Adrenal gland (tissue), 5 donors: ENCODE data around the gene MEGF11.

ENCODE experiments used
- CTCF ChIP-seq, 6 experiments: fragments of 450-650 bp in 4 of 6; fragments of 200-600 bp in 2 of 6; sonication (generic) in 1 of 6; IDR thresholded peaks; 1 replicate in 5 of 6; 2 replicates in 1 of 6; pipeline versions ENCODE4 v1.5.1 to v1.8.0; 2016 to 2021; ENCODE audit warnings: antibody characterized with exemption in 6 of 6, mild to moderate bottlenecking in 2 of 6, moderate library complexity in 1 of 6
- POLR2A ChIP-seq, 2 donors: fragments of 450-650 bp; IDR thresholded peaks; one replicate each; pipeline ENCODE4 v1.6.1; 2017; ENCODE audit warnings: antibody characterized with exemption in 2 of 2, mild to moderate bottlenecking in 2 of 2, moderate library complexity in 1 of 2
- donor health status: DM: no; HTN: no; CAD: no.

DNA sequence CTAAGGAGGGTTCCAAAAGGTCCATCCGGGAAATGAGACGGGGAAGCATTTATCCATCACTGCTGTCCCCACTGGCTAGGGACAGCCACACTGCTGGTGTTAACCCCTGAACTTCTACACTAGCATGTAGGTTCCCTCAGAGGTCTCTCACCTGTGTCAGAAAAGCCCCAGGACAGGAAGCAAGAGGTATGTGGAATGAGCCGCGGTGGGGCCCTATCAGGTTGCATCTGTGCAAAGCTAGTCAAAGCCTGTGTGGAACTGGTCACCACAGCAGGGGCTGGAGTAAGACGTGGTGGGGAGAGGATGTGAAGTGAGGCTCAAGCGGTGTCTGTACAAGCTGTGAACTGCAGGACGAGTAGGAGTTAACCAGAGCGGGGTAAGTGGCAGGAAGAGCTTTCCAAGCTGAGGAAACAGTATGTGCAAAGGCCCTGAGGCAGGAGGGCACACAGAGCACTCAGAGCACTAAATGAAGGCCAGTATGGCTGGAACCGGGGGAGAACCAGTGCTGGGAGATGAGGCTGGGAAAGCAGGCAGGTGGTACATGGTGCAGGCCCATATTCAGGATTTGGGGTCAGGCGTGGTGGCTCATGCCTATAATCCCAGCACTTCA, 57.8 kb downstream of the MEGF11 start:
- TF ChIP-seq POLR2A (IDR thresholded peaks at IDR 0.05) (no peak), CTCF (IDR thresholded peaks at IDR 0.05) (no peak)
